Natural killer cell treated with Interleukin-12 subunit alpha and Interleukin-12 subunit beta and Interleukin-15 and Interleukin-18, amount 100 ng/mL, for 72 hours (primary cell): ENCODE data around the gene TMEM62. TPM values are rescaled to one million over a fixed set of nuclear protein-coding genes. Genes with fewer than 3 reads are reported as not detected.

ENCODE experiments used
- ATAC-seq, 2 donors: fragments of 150-1000 bp; cut with Tn5 transposase in 1 of 2; sonication (Bioruptor Pico), chemical (Tn5 transposase) in 1 of 2; 2 replicates each; pipeline ENCODE4 v1.10.0; 2021
- DNase-seq: peaks from one replicate; pipeline ENCODE4 v3.0.0; 2022; ENCODE audit warnings: low spot score
- H3K27ac Mint-ChIP-seq, 2 donors: 1 replicate in 1 of 2; 2 replicates in 1 of 2; pipeline ENCODE4 v1.8.0; 2022; ENCODE audit warnings: mixed read lengths in 2 of 2, mild to moderate bottlenecking in 1 of 2, moderate library complexity in 1 of 2
- H3K27me3 Mint-ChIP-seq, 2 donors: 1 replicate in 1 of 2; 2 replicates in 1 of 2; pipeline ENCODE4 v1.8.0; 2022; ENCODE audit warnings: mixed read lengths in 2 of 2
- H3K36me3 Mint-ChIP-seq: one replicate; pipeline ENCODE4 v1.8.0; 2022; ENCODE audit warnings: mixed read lengths
- H3K4me1 Mint-ChIP-seq, 2 donors: 1 replicate in 1 of 2; 2 replicates in 1 of 2; pipeline ENCODE4 v1.8.0; 2022; ENCODE audit warnings: low read depth in 2 of 2, mixed read lengths in 2 of 2, mild to moderate bottlenecking in 1 of 2
- H3K4me3 Mint-ChIP-seq: one replicate; pipeline ENCODE4 v1.8.0; 2022; ENCODE audit warnings: mixed read lengths
- H3K9me3 Mint-ChIP-seq: 2 replicates; pipeline ENCODE4 v1.8.0; 2022; ENCODE audit warnings: mixed read lengths
- total RNA-seq, 2 donors: library from RNA; stranded (reverse); gene quantifications; one replicate each; pipeline ENCODE4 v1.2.3, GENCODE V29; 2022

The TMEM62 gene
- total RNA-seq, 2 donors from 2014 or later, result 25.5 to 40.3 TPM

DNA sequence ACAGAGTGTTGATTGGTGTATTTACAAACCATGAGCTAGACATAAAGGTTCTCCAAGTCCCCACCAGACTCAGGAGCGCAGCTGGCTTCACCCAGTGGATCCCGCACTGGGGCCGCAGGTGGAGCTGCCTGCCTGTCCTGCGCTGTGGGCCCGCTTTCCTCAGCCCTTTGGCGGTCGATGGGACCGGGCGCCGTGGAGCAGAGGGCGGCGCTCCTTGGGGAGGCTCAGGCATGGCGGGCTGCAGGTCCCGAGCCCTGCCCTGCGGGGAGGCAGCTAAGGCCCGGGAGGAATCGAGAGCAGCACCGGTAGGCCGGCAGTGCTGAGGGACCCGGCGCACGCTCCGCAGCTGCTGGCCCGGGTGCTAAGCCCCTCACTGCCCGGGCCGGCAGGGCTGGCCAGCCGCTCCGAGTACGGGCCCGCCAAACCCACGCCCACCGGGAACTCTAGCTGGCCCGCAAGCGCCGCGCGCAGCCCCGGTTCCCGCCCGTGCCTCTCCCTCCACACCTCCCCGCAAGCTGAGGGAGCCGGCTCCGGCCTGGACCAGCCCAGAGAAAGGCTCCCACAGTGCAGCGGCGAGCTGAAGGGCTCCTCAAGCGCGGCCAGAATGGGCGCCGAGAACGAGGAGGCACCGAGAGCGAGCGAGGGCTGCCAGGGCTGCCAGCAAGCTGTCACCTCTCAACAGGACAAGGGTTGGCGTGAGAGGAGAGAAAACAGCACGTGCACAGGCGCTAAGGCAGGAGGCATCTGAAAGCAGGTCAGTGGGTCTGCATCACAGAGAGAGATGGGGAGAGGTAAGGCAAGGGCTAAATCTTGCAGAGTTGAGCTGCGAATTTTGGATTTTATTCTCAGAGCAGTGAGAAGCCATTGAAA is 93.3 kb downstream of the TMEM62 start:
- Mint-ChIP-seq H3K27me3 (peaks cover 8 to 18% of the 10 kb centered on the region in 2 donors), H3K27ac (no peak overlapping the region), H3K9me3 (no peaks in the 10 kb centered on the region), H3K4me3 (no peak overlapping the region), H3K36me3 (no peaks in the 10 kb centered on the region), H3K4me1 (peaks cover 7 to 8% of the 10 kb centered on the region in 2 donors)
- DNase-seq, result no peak
- ATAC-seq, result no peak

DNA sequence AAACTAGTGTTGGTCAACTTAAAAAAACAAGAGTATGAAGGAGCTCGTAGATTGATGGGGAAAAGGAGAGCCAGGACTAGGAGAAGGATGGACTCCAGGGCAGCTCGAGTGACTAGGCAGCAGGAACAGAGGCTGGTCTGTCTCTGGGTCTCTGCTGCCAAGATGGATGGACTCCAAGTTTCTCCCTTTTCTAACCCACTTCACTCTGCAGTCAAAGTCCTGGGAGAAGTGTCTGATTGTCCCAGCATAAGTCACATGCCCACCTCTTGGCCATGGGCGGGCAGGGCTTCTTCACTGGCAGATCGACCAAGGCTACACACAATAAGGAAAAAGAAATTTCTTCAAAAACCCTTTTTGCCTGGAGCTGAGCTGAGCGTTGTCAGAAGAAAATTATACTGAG is 96.6 kb downstream of the TMEM62 start:
- no peaks in the 10 kb centered on the region for H3K36me3 Mint-ChIP-seq

DNA sequence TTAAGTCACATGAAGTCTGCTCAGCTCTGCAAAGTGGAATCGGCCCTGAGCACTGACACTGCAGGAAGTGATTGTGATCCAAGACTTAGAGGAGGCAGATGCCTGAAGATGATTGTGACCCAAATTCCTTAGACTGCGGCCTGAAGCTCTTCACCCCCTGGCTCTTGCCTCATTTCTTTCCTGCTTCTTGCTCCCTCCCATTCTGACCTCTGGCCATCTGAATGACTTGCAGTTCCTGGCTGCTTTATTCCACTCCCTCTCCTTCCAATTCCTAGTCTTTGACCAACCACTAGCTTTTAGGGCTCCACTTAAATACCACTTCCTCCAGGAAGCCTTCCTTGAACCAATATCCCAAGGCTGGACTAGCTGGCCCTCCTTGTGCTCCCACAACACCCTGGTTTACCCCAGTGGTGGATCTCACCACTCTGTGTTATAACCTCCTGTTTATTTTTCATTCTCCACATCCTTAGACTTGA is 97.3 kb downstream of the TMEM62 start:
- no peaks in the 10 kb centered on the region for H3K36me3 Mint-ChIP-seq

More for the DNA sequence above, 96.6 kb downstream of the TMEM62 start:
- H3K4me3 Mint-ChIP-seq, result no peak overlapping the region
- DNase-seq (no peak), ATAC-seq (no peak)
- H3K27me3 Mint-ChIP-seq, result peaks cover 5 to 12% of the 10 kb centered on the region in 2 donors
- no peaks in the 10 kb centered on the region for H3K9me3 Mint-ChIP-seq
- no peak overlapping the region for H3K27ac Mint-ChIP-seq
- peaks cover 7 to 8% of the 10 kb centered on the region in 2 donors for H3K4me1 Mint-ChIP-seq

DNA sequence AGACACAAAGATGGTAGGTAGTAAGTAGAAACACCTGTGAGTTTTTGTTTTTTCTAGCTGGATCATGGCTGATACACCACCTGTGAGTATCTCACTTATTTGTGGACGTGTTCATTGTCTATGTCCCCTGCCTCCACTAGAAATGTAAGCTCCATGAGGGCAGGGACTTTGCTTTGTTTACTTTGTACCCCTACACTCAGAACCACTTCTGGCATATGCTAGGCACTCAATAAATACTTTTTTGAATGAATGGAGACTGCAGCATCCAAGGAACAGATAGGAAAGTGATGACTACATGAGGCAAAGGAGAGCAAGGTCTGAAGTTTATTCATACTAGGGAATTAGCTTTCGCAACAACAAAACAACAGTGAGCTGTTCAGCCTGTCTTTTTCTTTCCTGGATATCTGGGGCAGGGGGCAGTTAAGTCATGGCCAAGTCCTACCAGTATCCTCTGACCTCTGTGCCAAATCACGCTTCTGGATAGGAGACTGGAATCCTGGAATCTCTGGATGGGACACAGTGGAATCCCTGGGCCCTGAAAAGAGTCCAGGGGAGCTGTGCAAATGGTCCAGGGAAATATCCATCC is 99.0 kb downstream of the TMEM62 start:
- H3K4me1 Mint-ChIP-seq, result no peaks in the 10 kb centered on the region
- ATAC-seq (no peak), DNase-seq (no peak)
- H3K36me3 Mint-ChIP-seq, result no peaks in the 10 kb centered on the region
- no peaks in the 10 kb centered on the region for H3K9me3 Mint-ChIP-seq
- H3K4me3 Mint-ChIP-seq, result no peak overlapping the region
- H3K27ac Mint-ChIP-seq, result no peak overlapping the region
- peaks cover 3 to 4% of the 10 kb centered on the region in 2 donors for H3K27me3 Mint-ChIP-seq

More for the DNA sequence above, 97.3 kb downstream of the TMEM62 start:
- H3K4me3 Mint-ChIP-seq, result no peak overlapping the region
- peaks cover 4% of the 10 kb centered on the region in 2 donors for H3K4me1 Mint-ChIP-seq
- DNase-seq (no peak), ATAC-seq (no peak)
- H3K9me3 Mint-ChIP-seq, result no peaks in the 10 kb centered on the region
- no peak overlapping the region for H3K27ac Mint-ChIP-seq
- H3K27me3 Mint-ChIP-seq, result peaks cover 3 to 7% of the 10 kb centered on the region in 2 donors

Other genes starting within 250 kb of the TMEM62 start
- 10 to 100 TPM; 14.0 to 21.9 TPM for gene TTBK2, start 212.8 kb upstream of the TMEM62 start, total RNA-seq
- 10 to 100 TPM; 56.4 to 59.4 TPM for gene UBR1, start 27.5 kb upstream of the TMEM62 start, total RNA-seq
- 100 to 1,000 TPM in 1 of 2 donors, 10 to 100 TPM in 1; 45.7 to 103 TPM for gene CCNDBP1, start 51.8 kb downstream of the TMEM62 start, total RNA-seq
- gene EPB42, start 87.4 kb downstream of the TMEM62 start, total RNA-seq, result not detected
- 1 to 10 TPM in 1 of 2 donors, under 1 TPM in 1; 0.95 to 2.0 TPM for gene TGM5, start 133.3 kb downstream of the TMEM62 start, total RNA-seq
- gene TGM7, start 168.7 kb downstream of the TMEM62 start, total RNA-seq, result not detected
- gene LCMT2, start 197.0 kb downstream of the TMEM62 start, total RNA-seq, result 10 to 100 TPM; 11.8 to 12.6 TPM
- gene ZSCAN29, start 237.5 kb downstream of the TMEM62 start, total RNA-seq, result 10 to 100 TPM; 30.4 to 37.4 TPM
- 10 to 100 TPM; 24.3 to 61.1 TPM for gene TUBGCP4, start 237.5 kb downstream of the TMEM62 start, total RNA-seq